Forelimb muscle (tissue), 1 donor: ENCODE measurements around the gene PRR23B. TPM values are rescaled to one million over a fixed set of nuclear protein-coding genes. Genes with fewer than 3 reads are reported as not detected.

Experiments used
- DNase-seq: peaks from one replicate; pipeline ENCODE4 v3.0.0-alpha.2; 2013; ENCODE audit warnings: low read depth
- polyA plus RNA-seq: library from polyadenylated mRNA; unstranded; fragments of 120-200 nt; gene quantifications from one replicate; pipeline ENCODE4 v1.2.1, GENCODE V29; 2013; ENCODE audit not compliant: insufficient read length

Gene PRR23B
- polyA plus RNA-seq, 1 donor = not detected

DNA sequence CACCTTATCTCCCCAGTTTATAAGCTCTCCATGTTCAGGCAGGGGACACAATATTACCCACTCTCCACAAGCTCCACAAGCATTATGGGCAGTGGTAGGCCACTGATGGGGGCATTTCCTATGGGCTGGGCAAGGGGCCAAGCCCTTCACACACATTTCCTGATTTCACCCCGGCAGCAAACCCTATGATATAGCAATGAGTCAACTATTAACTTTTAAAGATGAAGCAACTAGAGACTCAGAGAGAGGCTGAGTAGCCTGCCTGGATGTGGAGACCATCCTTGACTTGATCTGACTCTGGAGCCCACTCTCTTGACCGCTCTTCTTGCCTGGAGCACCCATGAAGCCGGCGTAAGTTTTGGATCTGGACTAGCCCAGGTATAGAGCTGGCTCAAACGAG lies 46.3 kb downstream of the PRR23B start:
- DNase-seq = no peak

- no peak for DNase-seq
Observed at GRCh38 chr3:138972941-138973340, 47.8 kb downstream of the PRR23B start.

GRCh38 chr3:138971766-138972320 lies 48.9 kb downstream of the PRR23B start:
- DNase-seq = no peak

Other genes starting within 250 kb of the PRR23B start
- gene PIK3CB, start 186.0 kb downstream of the PRR23B start, polyA plus RNA-seq = 8.5 TPM
- not detected for gene FOXL2, start 73.8 kb downstream of the PRR23B start, polyA plus RNA-seq
- gene FOXL2NB, start 73.7 kb downstream of the PRR23B start, polyA plus RNA-seq = 0.06 TPM
- not detected for gene PRR23A, start 14.7 kb downstream of the PRR23B start, polyA plus RNA-seq
- gene PRR23C, start 24.0 kb upstream of the PRR23B start, polyA plus RNA-seq = not detected